PC-3 (cell line): ENCODE measurements around the gene NCS1. TPM values are rescaled to one million over a fixed set of nuclear protein-coding genes. Genes with fewer than 3 reads are reported as not detected.
A peak's percentile ranks its signal among the peaks of the same experiment; 100 is the strongest.

Source experiments
- ATAC-seq: fragments of 200-7000 bp; cut with Tn5 transposase; 2 replicates; pipeline ENCODE4 v1.9.1; 2020; ENCODE audit warnings: mild to moderate bottlenecking, moderate library complexity
- BruUV-seq: library from RNA; stranded (reverse); fragments of 400-500 nt; replicated peaks from 2 replicates; lab custom pipeline; 2021; lab: Mats Ljungman, UMichigan
- CTCF ChIA-PET: fragments of 300-600 bp; sonication (Branson Sonifier 250); formaldehyde crosslinking; loops from one replicate; lab custom pipeline; 2022; ENCODE audit warnings: antibody characterized with exemption; lab: Charles Lee
- POLR2A ChIA-PET: fragments of 300-600 bp; sonication (Branson Sonifier 250); formaldehyde crosslinking; loops from one replicate; lab custom pipeline; 2022; ENCODE audit warnings: antibody characterized with exemption; ENCODE audit not compliant: unreplicated experiment; lab: Charles Lee
- DNase-seq: peaks from one replicate; pipeline ENCODE4 v3.0.0-alpha.2; 2015
- H2AFZ ChIP-seq: fragments of 300-600 bp; sonication (generic); 2 replicates; pipeline ENCODE4 v1.6.0; 2016; ENCODE audit warnings: antibody characterized with exemption, low read length
- H3F3A ChIP-seq: fragments of 300-600 bp; sonication (generic); one replicate; pipeline ENCODE4 v1.6.0; 2017; ENCODE audit warnings: antibody characterized with exemption, low read length, control low read depth, mild to moderate bottlenecking; ENCODE audit not compliant: unreplicated experiment
- H3K27ac ChIP-seq: fragments of 300-600 bp; sonication (generic); 2 replicates; pipeline ENCODE4 v1.5.1; 2016; ENCODE audit warnings: mild to moderate bottlenecking, low read length
- H3K27me3 ChIP-seq: fragments of 300-600 bp; sonication (generic); 2 replicates; pipeline ENCODE4 v1.6.1; 2016; ENCODE audit warnings: low read length, mixed read lengths
- H3K36me3 ChIP-seq: fragments of 300-600 bp; sonication (generic); 2 replicates; pipeline ENCODE4 v1.6.1; 2016; ENCODE audit warnings: low read depth, mixed run types, low read length, mixed read lengths
- H3K4me1 ChIP-seq: fragments of 300-600 bp; sonication (generic); 2 replicates; pipeline ENCODE4 v1.5.1; 2016; ENCODE audit warnings: low read length; ENCODE audit not compliant: insufficient read depth
- H3K4me2 ChIP-seq: fragments of 300-600 bp; sonication (generic); 2 replicates; pipeline ENCODE4 v1.6.0; 2016; ENCODE audit warnings: low read length
- H3K4me3 ChIP-seq: fragments of 300-600 bp; sonication (generic); 2 replicates; pipeline ENCODE4 v1.5.1; 2016; ENCODE audit warnings: mild to moderate bottlenecking, low read length, mixed read lengths
- H3K79me2 ChIP-seq: fragments of 300-600 bp; sonication (generic); 2 replicates; pipeline ENCODE4 v1.6.1; 2017; ENCODE audit warnings: low read length, mixed read lengths
- H3K9ac ChIP-seq: fragments of 300-600 bp; sonication (generic); 2 replicates; pipeline ENCODE4 v1.6.0; 2016; ENCODE audit warnings: mild to moderate bottlenecking, low read length
- H3K9me2 ChIP-seq: fragments of 300-600 bp; sonication (generic); replicated peaks from 2 replicates; pipeline ENCODE4 v1.6.1; 2016; ENCODE audit warnings: mixed run types, low read length, mixed read lengths
- H3K9me3 ChIP-seq: fragments of 300-600 bp; sonication (generic); 2 replicates; pipeline ENCODE4 v1.6.1; 2016; ENCODE audit warnings: low read length, mixed read lengths
- H4K20me1 ChIP-seq: fragments of 300-600 bp; sonication (generic); 2 replicates; pipeline ENCODE4 v1.6.1; 2016; ENCODE audit warnings: low read length, mixed read lengths
- CTCF ChIP-seq: fragments of 300-600 bp; sonication (generic); conservative IDR thresholded peaks from 2 replicates; pipeline ENCODE4 v1.5.1; 2017; ENCODE audit warnings: antibody characterized with exemption, low read depth, mild to moderate bottlenecking, low read length
- EZH2 ChIP-seq: fragments of 300-600 bp; sonication (generic); IDR thresholded peaks from one replicate; pipeline ENCODE4 v1.6.1; 2017; ENCODE audit warnings: antibody characterized with exemption, mild to moderate bottlenecking, low read length; ENCODE audit not compliant: unreplicated experiment
- EZH2phosphoT487 ChIP-seq: fragments of 300-600 bp; sonication (generic); IDR thresholded peaks from 2 replicates; pipeline ENCODE4 v1.6.1; 2018; ENCODE audit warnings: mild to moderate bottlenecking, antibody characterized with exemption, low read length, borderline replicate concordance
- intact Hi-C: fragments of 100-400 bp; cut with micrococcal nuclease; formaldehyde crosslinking; loops from 2 replicates; pipeline ENCODE4 v1.9.0; 2023
- total RNA-seq: library from RNA; depleted of rRNA; stranded (reverse); fragments of >200 nt; gene quantifications from 2 replicates; pipeline ENCODE4 v1.2.3, GENCODE V29; 2014

Gene NCS1
- total RNA-seq, 1 experiment from 2014 or later: 14.0 TPM

GRCh38 chr9:130143279-130143893 is 28.8 kb upstream of the NCS1 start:
- no peaks in the 10 kb centered on the region for H4K20me1 ChIP-seq
- no peaks in the 10 kb centered on the region for H3K9me3 ChIP-seq
- H3K27me3 ChIP-seq: no peaks in the 10 kb centered on the region
- H3K4me3 ChIP-seq: no peak overlapping the region
- H3K4me1 ChIP-seq: no peaks in the 10 kb centered on the region
- no peaks in the 10 kb centered on the region for H3F3A ChIP-seq
- ATAC-seq (peak; percentile 59), DNase-seq (no peak)
- intact Hi-C loops: no loop called here
- POLR2A ChIA-PET: no interaction called here
- H3K9ac ChIP-seq: no peak overlapping the region
- no peaks in the 10 kb centered on the region for H3K79me2 ChIP-seq
- no peak for TF ChIP-seq EZH2
- no peak for TF ChIP-seq CTCF
- no peak for TF ChIP-seq EZH2phosphoT487
- H3K36me3 ChIP-seq: no peaks in the 10 kb centered on the region
- no peak overlapping the region for H3K27ac ChIP-seq
- H3K4me2 ChIP-seq: no peak overlapping the region
- CTCF ChIA-PET: no interaction called here
- H2AFZ ChIP-seq: no peak overlapping the region
- H3K9me2 ChIP-seq: no peaks in the 10 kb centered on the region
- no TSS peak for BruUV-seq

GRCh38 chr9:130143958-130144366 is 28.2 kb upstream of the NCS1 start:
- Histone ChIP-seq H2AFZ (no peak overlapping the region), H3K27ac (no peak overlapping the region), H3K4me1 (no peaks in the 10 kb centered on the region), H3K36me3 (no peaks in the 10 kb centered on the region), H3K9ac (no peak overlapping the region), H3F3A (no peaks in the 10 kb centered on the region), H3K27me3 (no peaks in the 10 kb centered on the region), H3K9me3 (no peaks in the 10 kb centered on the region), H4K20me1 (no peaks in the 10 kb centered on the region), H3K4me3 (no peak overlapping the region), H3K4me2 (no peak overlapping the region), H3K79me2 (no peaks in the 10 kb centered on the region), H3K9me2 (no peaks in the 10 kb centered on the region)
- no peak for TF ChIP-seq EZH2phosphoT487
- no peak for TF ChIP-seq EZH2
- TF ChIP-seq CTCF: no peak
- peak; percentile 13; the same call in 1 of the 2 replicates for ATAC-seq
- ChIA-PET CTCF (no interaction called here), POLR2A (no interaction called here)
- no peak for DNase-seq
- no TSS peak for BruUV-seq
- intact Hi-C loops: no loop called here

DNA sequence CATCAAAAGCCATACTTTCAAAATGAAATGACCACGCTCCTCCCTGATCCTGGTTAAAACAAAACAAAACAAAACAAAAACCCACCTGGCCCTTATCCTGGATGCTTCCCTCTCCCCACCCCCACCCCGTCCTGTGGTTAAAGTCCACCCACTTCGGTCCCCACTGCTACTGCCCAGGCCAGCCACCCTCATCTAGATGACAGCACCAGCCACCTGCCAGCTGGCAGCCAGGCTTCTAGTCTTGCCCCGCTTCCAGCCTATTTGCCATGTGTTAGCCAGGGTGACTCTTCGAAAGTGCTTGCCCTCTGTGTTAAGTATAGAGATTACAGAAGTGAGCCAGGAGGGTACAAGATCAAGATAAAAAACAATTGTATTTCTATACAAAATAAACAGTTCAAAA is 27.5 kb upstream of the NCS1 start:
- TF ChIP-seq EZH2phosphoT487: no peak
- TF ChIP-seq CTCF: no peak
- no peak for TF ChIP-seq EZH2
- ATAC-seq (no peak), DNase-seq (no peak)
- H4K20me1 ChIP-seq: no peaks in the 10 kb centered on the region
- no peaks in the 10 kb centered on the region for H3K79me2 ChIP-seq
- H3K9me3 ChIP-seq: no peaks in the 10 kb centered on the region
- no peaks in the 10 kb centered on the region for H3F3A ChIP-seq
- no TSS peak for BruUV-seq
- no peaks in the 10 kb centered on the region for H3K9me2 ChIP-seq
- no peaks in the 10 kb centered on the region for H3K27me3 ChIP-seq
- H3K4me3 ChIP-seq: no peak overlapping the region
- H3K9ac ChIP-seq: no peak overlapping the region
- intact Hi-C loops: no loop called here
- H3K27ac ChIP-seq: no peak overlapping the region
- no peak overlapping the region for H3K4me2 ChIP-seq
- no peaks in the 10 kb centered on the region for H3K36me3 ChIP-seq
- H2AFZ ChIP-seq: no peak overlapping the region
- ChIA-PET CTCF (no interaction called here), POLR2A (no interaction called here)
- no peaks in the 10 kb centered on the region for H3K4me1 ChIP-seq
